Measurements from ENCODE around the gene SLC2A11. TPM values are rescaled to one million over a fixed set of nuclear protein-coding genes. Genes with fewer than 3 reads are reported as not detected.

SLC2A11 gene
- total and polyA plus RNA-seq, 3 experiments from 2014 or later, result 5.2 to 9.0 (median 7.1) TPM

- H3K27ac ChIP-seq (ENCODE audit: low read depth, low read length), result no peak overlapping the region
- POLR2A ChIA-PET, result no interaction called here
- H3K27ac Mint-ChIP-seq, result peak overlapping the region in 1 of 8 donors; percentile 51
- H3K36me3 Mint-ChIP-seq, result peaks cover 6 to 45% (median 27%) of the 10 kb centered on the region in 3 donors
- no peak overlapping the region for H3K4me3 Mint-ChIP-seq
- H3K27me3 ChIP-seq (ENCODE audit: insufficient read depth, low read length, poor library complexity, severe bottlenecking), result no peaks in the 10 kb centered on the region
- CTCF ChIA-PET, result no interaction called here
- H3K9me3 Mint-ChIP-seq, result no peaks in the 10 kb centered on the region
- no peaks in the 10 kb centered on the region for H3K4me1 ChIP-seq (ENCODE audit: insufficient read depth, low read length)
- H3K4me3 ChIP-seq (ENCODE audit: low read length), result no peak overlapping the region
- DNase-seq, result no peak
- no peaks in the 10 kb centered on the region for H3K9me3 ChIP-seq (ENCODE audit: low read length)
- H3K4me1 Mint-ChIP-seq, result no peaks in the 10 kb centered on the region
- H3K36me3 ChIP-seq (ENCODE audit: insufficient read depth, low read length), result no peaks in the 10 kb centered on the region
- no peaks in the 10 kb centered on the region for H3K27me3 Mint-ChIP-seq
Measured at GRCh38 chr22:23877566-23877965, 19.9 kb downstream of the SLC2A11 start.

DNA sequence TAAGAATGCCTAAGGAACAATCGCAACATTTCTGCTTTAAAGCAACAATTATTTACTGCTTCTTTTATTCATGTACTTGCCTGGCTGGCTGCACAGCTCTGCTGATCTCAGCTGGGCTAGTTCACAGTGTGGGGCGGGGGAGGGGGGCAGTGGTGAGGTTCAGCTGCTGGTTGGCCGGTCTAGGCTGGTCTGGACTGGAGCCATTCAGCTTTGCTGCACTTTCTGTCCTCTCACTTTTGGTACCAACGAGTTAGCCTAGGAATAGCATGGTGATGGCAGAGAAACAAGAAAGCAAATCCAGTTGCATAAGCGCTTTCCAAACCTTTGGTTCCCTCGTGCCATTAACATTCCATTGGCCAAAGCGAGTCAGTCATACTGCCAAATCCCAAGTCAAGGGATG lies 20.5 kb downstream of the SLC2A11 start:
- H3K4me1 ChIP-seq (ENCODE audit: insufficient read depth, low read length), result no peaks in the 10 kb centered on the region
- no peak overlapping the region for H3K4me3 Mint-ChIP-seq
- CTCF ChIA-PET, result no interaction called here

DNA sequence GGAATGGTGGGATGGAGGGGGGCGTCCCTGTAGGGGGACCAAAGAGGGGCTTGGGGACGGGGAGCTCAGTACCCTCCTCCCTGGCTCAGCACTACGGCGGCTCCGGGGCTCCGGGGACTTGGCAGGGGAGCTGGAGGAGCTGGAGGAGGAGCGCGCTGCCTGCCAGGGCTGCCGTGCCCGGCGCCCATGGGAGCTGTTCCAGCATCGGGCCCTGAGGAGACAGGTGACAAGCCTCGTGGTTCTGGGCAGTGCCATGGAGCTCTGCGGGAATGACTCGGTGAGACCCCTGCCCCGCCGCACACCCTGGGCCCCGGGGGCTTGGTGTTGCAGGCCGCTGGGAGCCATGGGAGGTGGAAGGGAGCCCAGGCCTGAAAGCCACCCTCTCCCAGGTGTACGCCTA lies 24.7 kb downstream of the SLC2A11 start:
- DNase-seq, result no peak
- H3K4me1 ChIP-seq (ENCODE audit: insufficient read depth, low read length), result no peaks in the 10 kb centered on the region
- peaks cover 6 to 24% (median 19%) of the 10 kb centered on the region in 3 donors for H3K36me3 Mint-ChIP-seq
- no peaks in the 10 kb centered on the region for H3K4me1 Mint-ChIP-seq
- no peaks in the 10 kb centered on the region for H3K27me3 ChIP-seq (ENCODE audit: insufficient read depth, low read length, poor library complexity, severe bottlenecking)
- H3K4me3 ChIP-seq (ENCODE audit: low read length), result no peak overlapping the region
- no peak overlapping the region for H3K27ac ChIP-seq (ENCODE audit: low read depth, low read length)
- H3K4me3 Mint-ChIP-seq, result no peak overlapping the region
- ChIA-PET POLR2A (no interaction called here), CTCF (no interaction called here)
- no peaks in the 10 kb centered on the region for H3K36me3 ChIP-seq (ENCODE audit: insufficient read depth, low read length)
- H3K9me3 Mint-ChIP-seq, result no peaks in the 10 kb centered on the region
- no peak overlapping the region for H3K27ac Mint-ChIP-seq
- H3K9me3 ChIP-seq (ENCODE audit: low read length), result no peaks in the 10 kb centered on the region
- H3K27me3 Mint-ChIP-seq, result no peaks in the 10 kb centered on the region

More for the DNA sequence above, 20.5 kb downstream of the SLC2A11 start:
- Mint-ChIP-seq H3K4me1 (no peaks in the 10 kb centered on the region), H3K36me3 (peaks cover 6 to 45% (median 27%) of the 10 kb centered on the region in 3 donors), H3K27me3 (no peaks in the 10 kb centered on the region), H3K9me3 (no peaks in the 10 kb centered on the region), H3K27ac (no peak overlapping the region)
- H3K36me3 ChIP-seq (ENCODE audit: insufficient read depth, low read length), result no peaks in the 10 kb centered on the region
- no peak overlapping the region for H3K4me3 ChIP-seq (ENCODE audit: low read length)
- H3K27ac ChIP-seq (ENCODE audit: low read depth, low read length), result no peak overlapping the region
- DNase-seq, result no peak
- H3K27me3 ChIP-seq (ENCODE audit: insufficient read depth, low read length, poor library complexity, severe bottlenecking), result no peaks in the 10 kb centered on the region
- POLR2A ChIA-PET, result no interaction called here
- no peaks in the 10 kb centered on the region for H3K9me3 ChIP-seq (ENCODE audit: low read length)

GRCh38 chr22:23883658-23884057 lies 26.0 kb downstream of the SLC2A11 start:
- no peaks in the 10 kb centered on the region for H3K4me1 Mint-ChIP-seq
- no peaks in the 10 kb centered on the region for H3K4me1 ChIP-seq (ENCODE audit: insufficient read depth, low read length)
- H3K36me3 ChIP-seq (ENCODE audit: insufficient read depth, low read length), result no peaks in the 10 kb centered on the region
- H3K27me3 ChIP-seq (ENCODE audit: insufficient read depth, low read length, poor library complexity, severe bottlenecking), result no peaks in the 10 kb centered on the region
- ChIA-PET CTCF (no interaction called here), POLR2A (no interaction called here)
- H3K9me3 Mint-ChIP-seq, result no peaks in the 10 kb centered on the region
- H3K27ac Mint-ChIP-seq, result no peak overlapping the region
- H3K36me3 Mint-ChIP-seq, result peaks cover 0 to 16% (median 14%) of the 10 kb centered on the region in 3 donors
- no peak overlapping the region for H3K27ac ChIP-seq (ENCODE audit: low read depth, low read length)
- H3K27me3 Mint-ChIP-seq, result no peaks in the 10 kb centered on the region
- no peak overlapping the region for H3K4me3 ChIP-seq (ENCODE audit: low read length)
- H3K4me3 Mint-ChIP-seq, result no peak overlapping the region
- no peak for DNase-seq
- no peaks in the 10 kb centered on the region for H3K9me3 ChIP-seq (ENCODE audit: low read length)

DNA sequence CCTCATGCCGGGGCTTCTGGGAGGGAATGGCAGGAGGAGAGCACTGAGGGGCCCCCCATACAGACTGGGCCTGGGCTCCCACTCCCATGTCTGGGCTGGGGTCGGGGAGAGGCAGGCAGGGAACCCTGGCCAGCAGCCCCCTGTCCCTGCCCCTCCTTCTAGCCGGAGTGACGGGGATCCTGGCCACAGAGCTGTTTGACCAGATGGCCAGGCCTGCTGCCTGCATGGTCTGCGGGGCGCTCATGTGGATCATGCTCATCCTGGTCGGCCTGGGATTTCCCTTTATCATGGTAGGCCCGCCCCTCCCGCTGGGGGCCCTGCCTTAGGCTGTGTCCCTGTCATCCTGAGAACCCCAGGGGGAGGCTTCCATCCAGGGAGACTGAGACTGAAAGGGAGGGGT lies 26.5 kb downstream of the SLC2A11 start:
- H3K27ac ChIP-seq (ENCODE audit: low read depth, low read length), result no peak overlapping the region
- no peak overlapping the region for H3K4me3 Mint-ChIP-seq
- H3K4me3 ChIP-seq (ENCODE audit: low read length), result no peak overlapping the region
- H3K36me3 Mint-ChIP-seq, result peaks cover 0 to 14% (median 13%) of the 10 kb centered on the region in 3 donors
- H3K4me1 ChIP-seq (ENCODE audit: insufficient read depth, low read length), result no peaks in the 10 kb centered on the region
- ChIA-PET CTCF (no interaction called here), POLR2A (no interaction called here)
- no peaks in the 10 kb centered on the region for H3K4me1 Mint-ChIP-seq
- H3K9me3 ChIP-seq (ENCODE audit: low read length), result no peaks in the 10 kb centered on the region
- H3K27me3 Mint-ChIP-seq, result no peaks in the 10 kb centered on the region
- H3K27ac Mint-ChIP-seq, result no peak overlapping the region
- no peaks in the 10 kb centered on the region for H3K9me3 Mint-ChIP-seq
- no peaks in the 10 kb centered on the region for H3K27me3 ChIP-seq (ENCODE audit: insufficient read depth, low read length, poor library complexity, severe bottlenecking)
- no peaks in the 10 kb centered on the region for H3K36me3 ChIP-seq (ENCODE audit: insufficient read depth, low read length)
- no peak for DNase-seq

DNA sequence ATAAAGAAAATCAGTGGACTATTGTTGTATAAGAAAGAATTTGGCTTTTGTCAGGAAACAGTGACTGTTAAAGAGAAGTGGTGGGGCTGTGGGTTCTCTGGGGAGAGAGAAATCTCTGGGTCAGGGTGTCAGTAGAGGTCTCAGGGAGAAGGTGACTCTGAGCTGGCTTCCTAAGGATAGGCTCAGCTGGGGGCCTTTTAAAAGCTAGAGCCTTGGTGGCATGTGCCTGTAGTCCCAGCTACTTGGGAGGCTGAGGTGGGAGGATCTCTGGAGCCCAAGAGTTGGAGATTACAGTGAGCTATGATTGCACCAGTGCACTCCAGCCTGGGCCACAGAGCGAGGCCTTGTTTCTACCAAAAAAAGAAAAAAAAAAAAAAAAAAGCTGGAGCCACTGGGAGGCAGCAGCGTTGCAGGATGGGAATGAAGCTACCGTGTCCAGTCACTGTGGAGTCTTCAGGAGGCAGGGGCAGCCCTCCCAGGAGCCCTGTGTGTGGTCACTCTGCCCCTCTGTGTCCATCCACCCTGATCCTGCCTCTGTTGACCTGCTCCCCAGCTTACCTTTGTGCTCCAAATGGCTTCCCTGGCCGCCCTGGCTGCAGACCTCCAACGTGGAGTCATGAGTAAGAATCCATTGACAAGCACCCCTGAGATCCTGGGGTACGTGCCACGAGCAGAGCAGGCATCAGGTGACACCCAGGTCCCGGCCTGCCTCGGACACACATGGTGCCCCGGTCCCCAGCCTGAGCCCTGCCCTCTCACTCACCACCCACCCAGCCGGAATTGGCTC lies 31.1 kb downstream of the SLC2A11 start:
- no peaks in the 10 kb centered on the region for H3K27me3 ChIP-seq (ENCODE audit: insufficient read depth, low read length, poor library complexity, severe bottlenecking)
- Mint-ChIP-seq H3K4me3 (peak overlapping the region in 1 of 7 donors; percentile 43), H3K9me3 (no peaks in the 10 kb centered on the region), H3K36me3 (peaks cover 0 to 4% (median 0%) of the 10 kb centered on the region in 3 donors), H3K27ac (no peak overlapping the region), H3K4me1 (peaks cover 6 to 12% (median 12%) of the 10 kb centered on the region in 3 donors), H3K27me3 (no peaks in the 10 kb centered on the region)
- no peaks in the 10 kb centered on the region for H3K9me3 ChIP-seq (ENCODE audit: low read length)
- POLR2A ChIA-PET, result no interaction called here
- H3K4me3 ChIP-seq (ENCODE audit: low read length), result no peak overlapping the region
- no peak for DNase-seq
- CTCF ChIA-PET, result interaction anchor here (0.9 kb wide), 1 partner anchor 17 kb away, joined by 3 read pairs; no protein-coding TSS in a partner anchor
- no peaks in the 10 kb centered on the region for H3K36me3 ChIP-seq (ENCODE audit: insufficient read depth, low read length)
- peak overlapping the region; percentile 69 for H3K27ac ChIP-seq (ENCODE audit: low read depth, low read length)
- H3K4me1 ChIP-seq (ENCODE audit: insufficient read depth, low read length), result peaks cover 8% of the 10 kb centered on the region

- Mint-ChIP-seq H3K27me3 (no peaks in the 10 kb centered on the region), H3K36me3 (peaks cover 0 to 8% (median 0%) of the 10 kb centered on the region in 3 donors), H3K27ac (peak overlapping the region in 1 of 8 donors; percentile 72), H3K4me1 (peaks cover 8 to 14% (median 14%) of the 10 kb centered on the region in 3 donors), H3K4me3 (no peak overlapping the region), H3K9me3 (no peaks in the 10 kb centered on the region)
- no peaks in the 10 kb centered on the region for H3K36me3 ChIP-seq (ENCODE audit: insufficient read depth, low read length)
- peaks cover 9% of the 10 kb centered on the region for H3K4me1 ChIP-seq (ENCODE audit: insufficient read depth, low read length)
- no peak for DNase-seq
- POLR2A ChIA-PET, result no interaction called here
- H3K27ac ChIP-seq (ENCODE audit: low read depth, low read length), result no peak overlapping the region
- no peaks in the 10 kb centered on the region for H3K9me3 ChIP-seq (ENCODE audit: low read length)
- H3K4me3 ChIP-seq (ENCODE audit: low read length), result no peak overlapping the region
- CTCF ChIA-PET, result no interaction called here
- H3K27me3 ChIP-seq (ENCODE audit: insufficient read depth, low read length, poor library complexity, severe bottlenecking), result no peaks in the 10 kb centered on the region
Measured at GRCh38 chr22:23889620-23890019, 31.9 kb downstream of the SLC2A11 start.

GRCh38 chr22:23891726-23892125 lies 34.1 kb downstream of the SLC2A11 start:
- peaks cover 0 to 26% (median 0%) of the 10 kb centered on the region in 3 donors for H3K36me3 Mint-ChIP-seq
- peaks cover 3% of the 10 kb centered on the region for H3K36me3 ChIP-seq (ENCODE audit: insufficient read depth, low read length)
- peaks cover 20% of the 10 kb centered on the region for H3K4me1 ChIP-seq (ENCODE audit: insufficient read depth, low read length)
- H3K9me3 ChIP-seq (ENCODE audit: low read length), result no peaks in the 10 kb centered on the region
- H3K4me1 Mint-ChIP-seq, result peaks cover 24 to 25% (median 24%) of the 10 kb centered on the region in 3 donors
- peaks cover 0 to 2% of the 10 kb centered on the region in 2 donors for H3K27me3 Mint-ChIP-seq
- H3K9me3 Mint-ChIP-seq, result no peaks in the 10 kb centered on the region
- ChIA-PET CTCF (no interaction called here), POLR2A (no interaction called here)
- H3K4me3 Mint-ChIP-seq, result peak overlapping the region in 4 of 7 donors; percentile 20 to 72 (median 38)
- H3K4me3 ChIP-seq (ENCODE audit: low read length), result no peak overlapping the region
- H3K27ac Mint-ChIP-seq, result peak overlapping the region in 4 of 8 donors; percentile 33 to 97 (median 91)
- no peak overlapping the region for H3K27ac ChIP-seq (ENCODE audit: low read depth, low read length)
- DNase-seq, result no peak
- no peaks in the 10 kb centered on the region for H3K27me3 ChIP-seq (ENCODE audit: insufficient read depth, low read length, poor library complexity, severe bottlenecking)

Data from CD8-positive, alpha-beta memory T cell (primary cell).